Fibroblast of skin of right biceps (primary cell): ENCODE measurements around the gene PSENEN.
A peak's percentile ranks its signal among the peaks of the same experiment; 100 is the strongest.

Experiments
- DNase-seq: peaks from one replicate; pipeline ENCODE4 v3.0.0-alpha.2; 2013

Gene PSENEN

GRCh38 chr19:35775298-35776101 lies 30.0 kb downstream of the PSENEN start, which contains the start of gene ARHGAP33:
Gene ARHGAP33 (plus strand): TSS chr19:35775564. CDS start chr19:35775659, 95 bp downstream.
- DNase-seq: peak; percentile 97

GRCh38 chr19:35776102-35776788 lies 30.8 kb downstream of the PSENEN start:
- DNase-seq: no peak

GRCh38 chr19:35777086-35777841 lies 31.8 kb downstream of the PSENEN start:
- no peak for DNase-seq

GRCh38 chr19:35777961-35778360 lies 32.5 kb downstream of the PSENEN start:
- no peak for DNase-seq

GRCh38 chr19:35779033-35779432 lies 33.6 kb downstream of the PSENEN start:
- DNase-seq: no peak

- DNase-seq: no peak
Observed at GRCh38 chr19:35780058-35780457, 34.6 kb downstream of the PSENEN start.

GRCh38 chr19:35780717-35781116 lies 35.3 kb downstream of the PSENEN start:
- no peak for DNase-seq

- DNase-seq: no peak
Observed at GRCh38 chr19:35781650-35782049, 36.2 kb downstream of the PSENEN start.

GRCh38 chr19:35782589-35782988 lies 37.1 kb downstream of the PSENEN start:
- no peak for DNase-seq

GRCh38 chr19:35783469-35784434 lies 38.3 kb downstream of the PSENEN start:
- no peak for DNase-seq

GRCh38 chr19:35784503-35785338 lies 39.3 kb downstream of the PSENEN start:
- DNase-seq: no peak

- no peak for DNase-seq
Observed at GRCh38 chr19:35785339-35785627, 39.8 kb downstream of the PSENEN start.

GRCh38 chr19:35786299-35787160 lies 41.1 kb downstream of the PSENEN start:
- no peak for DNase-seq

GRCh38 chr19:35787227-35787799 lies 41.9 kb downstream of the PSENEN start:
- DNase-seq: no peak

- no peak for DNase-seq
Observed at GRCh38 chr19:35788205-35788960, 42.9 kb downstream of the PSENEN start.

GRCh38 chr19:35789195-35789977 lies 43.9 kb downstream of the PSENEN start:
- DNase-seq: no peak

GRCh38 chr19:35789978-35790944 lies 44.8 kb downstream of the PSENEN start:
- no peak for DNase-seq
